ENCODE results near the gene MTMR1.

MTMR1 gene

DNA sequence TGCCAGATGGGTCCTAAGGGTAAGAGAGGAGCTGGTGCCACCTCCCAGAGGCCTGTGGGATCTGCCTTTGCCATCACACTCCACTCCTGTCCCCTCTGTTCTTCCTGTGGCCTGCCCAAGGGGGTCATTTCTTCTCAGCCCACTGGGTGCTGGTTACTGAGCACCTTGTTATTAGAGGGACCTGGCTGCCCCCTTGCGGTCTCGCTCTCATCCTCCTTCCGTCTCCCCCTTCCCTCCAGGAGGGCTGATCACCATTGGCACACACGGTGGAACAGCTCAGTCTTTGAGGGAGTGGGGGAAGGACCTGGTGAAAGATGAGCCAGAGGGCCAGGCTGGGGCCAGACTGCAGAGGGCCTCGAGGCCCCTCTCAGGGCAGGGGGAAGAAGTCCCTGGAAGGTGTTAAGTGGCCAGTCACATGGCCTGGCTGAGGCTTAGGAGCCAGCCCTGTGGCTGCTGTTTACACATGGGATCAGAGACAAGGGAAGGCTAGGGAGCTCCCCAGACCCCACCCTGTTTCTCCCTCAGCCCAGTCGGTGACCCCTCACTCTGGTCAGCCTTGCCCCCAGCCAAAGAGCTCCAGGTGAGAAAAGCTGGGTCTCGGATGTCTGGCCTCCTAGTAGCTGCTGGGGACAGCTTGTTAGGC is 68.1 kb downstream of the MTMR1 start:
- TF ChIP-seq, protein P1, sequence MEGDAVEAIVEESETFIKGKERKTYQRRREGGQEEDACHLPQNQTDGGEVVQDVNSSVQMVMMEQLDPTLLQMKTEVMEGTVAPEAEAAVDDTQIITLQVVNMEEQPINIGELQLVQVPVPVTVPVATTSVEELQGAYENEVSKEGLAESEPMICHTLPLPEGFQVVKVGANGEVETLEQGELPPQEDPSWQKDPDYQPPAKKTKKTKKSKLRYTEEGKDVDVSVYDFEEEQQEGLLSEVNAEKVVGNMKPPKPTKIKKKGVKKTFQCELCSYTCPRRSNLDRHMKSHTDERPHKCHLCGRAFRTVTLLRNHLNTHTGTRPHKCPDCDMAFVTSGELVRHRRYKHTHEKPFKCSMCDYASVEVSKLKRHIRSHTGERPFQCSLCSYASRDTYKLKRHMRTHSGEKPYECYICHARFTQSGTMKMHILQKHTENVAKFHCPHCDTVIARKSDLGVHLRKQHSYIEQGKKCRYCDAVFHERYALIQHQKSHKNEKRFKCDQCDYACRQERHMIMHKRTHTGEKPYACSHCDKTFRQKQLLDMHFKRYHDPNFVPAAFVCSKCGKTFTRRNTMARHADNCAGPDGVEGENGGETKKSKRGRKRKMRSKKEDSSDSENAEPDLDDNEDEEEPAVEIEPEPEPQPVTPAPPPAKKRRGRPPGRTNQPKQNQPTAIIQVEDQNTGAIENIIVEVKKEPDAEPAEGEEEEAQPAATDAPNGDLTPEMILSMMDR (IDR thresholded peaks at IDR 0.05; ENCODE audit: insufficient read depth, low read depth, low read length, missing control alignments): no peak
- H3K4me3 ChIP-seq (ENCODE audit: low read depth, low read length): no peak overlapping the region

DNA sequence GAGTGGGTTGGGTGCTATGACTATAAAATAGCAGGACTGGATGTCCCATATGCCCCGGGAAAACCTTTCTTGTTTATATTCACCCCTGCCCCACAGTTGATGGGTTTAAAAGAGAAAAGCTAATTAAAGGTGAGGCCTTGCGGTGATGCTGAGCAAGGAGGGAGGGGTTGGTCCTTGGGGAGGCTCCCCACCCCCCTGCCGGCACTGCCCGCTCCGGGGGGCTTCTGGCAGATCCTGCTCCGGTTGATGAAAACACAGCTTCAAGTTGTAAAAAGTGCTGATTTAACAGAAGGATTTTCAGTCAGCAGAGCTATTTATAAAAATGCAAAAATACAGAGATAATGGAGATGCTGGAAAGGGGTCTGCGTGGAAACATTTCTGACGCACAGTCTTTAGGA is 68.6 kb downstream of the MTMR1 start:
- DNase-seq (ENCODE audit: low read depth): no peak
- TF ChIP-seq, protein P1 (IDR thresholded peaks at IDR 0.05; ENCODE audit: insufficient read depth, low read depth, low read length, missing control alignments): no peak
- H3K4me3 ChIP-seq (ENCODE audit: low read depth, low read length): no peak overlapping the region

More for the DNA sequence above, 68.1 kb downstream of the MTMR1 start:
- no peak for DNase-seq (ENCODE audit: low read depth)

DNA sequence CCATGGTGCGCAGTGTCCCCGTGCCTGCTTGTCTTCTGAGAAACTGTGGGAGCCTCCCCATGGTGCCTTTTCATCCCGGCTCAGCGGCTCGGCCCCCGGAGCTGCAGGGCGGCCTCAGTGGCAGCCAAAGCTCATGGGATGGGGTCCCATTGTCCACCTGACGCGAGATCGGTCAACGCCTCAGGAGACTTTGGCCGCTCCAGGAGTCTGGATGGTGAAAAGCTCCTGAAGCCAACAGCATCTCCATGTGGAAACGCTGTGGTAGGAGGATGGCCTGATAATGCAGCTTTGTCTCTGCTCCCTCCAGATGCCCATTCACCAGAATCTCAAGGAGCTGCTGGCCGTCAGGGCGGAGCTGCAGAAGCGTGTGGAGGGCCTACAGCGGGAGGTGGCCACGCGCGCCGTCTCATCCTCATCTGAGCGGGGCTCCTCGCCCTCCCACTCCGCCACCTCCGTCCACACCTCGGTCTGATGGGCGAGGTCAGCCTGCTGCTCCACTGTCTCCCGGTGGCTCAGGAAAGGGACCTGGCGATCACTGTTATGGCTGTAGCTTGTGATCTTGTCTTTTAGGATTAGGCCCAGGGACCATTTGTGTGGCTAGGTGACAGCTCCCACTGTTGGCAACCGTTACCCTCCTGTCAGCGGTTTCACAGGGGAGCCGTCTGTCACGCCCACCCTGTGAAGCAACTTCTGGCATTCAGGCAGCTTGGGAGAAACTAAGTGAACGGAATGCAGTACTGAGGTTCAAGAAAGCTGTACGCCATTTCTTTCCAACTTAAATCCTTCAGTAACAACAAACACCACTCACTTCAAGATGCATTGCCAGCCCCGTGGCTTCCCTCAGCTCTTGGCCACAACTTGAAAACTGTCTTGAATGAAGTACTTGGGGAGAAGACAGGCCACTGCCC is 69.3 kb downstream of the MTMR1 start:
- no peak overlapping the region for H3K4me3 ChIP-seq (ENCODE audit: low read depth, low read length)
- TF ChIP-seq, protein P1 (IDR thresholded peaks at IDR 0.05; ENCODE audit: insufficient read depth, low read depth, low read length, missing control alignments): no peak
- DNase-seq (ENCODE audit: low read depth): no peak

DNA sequence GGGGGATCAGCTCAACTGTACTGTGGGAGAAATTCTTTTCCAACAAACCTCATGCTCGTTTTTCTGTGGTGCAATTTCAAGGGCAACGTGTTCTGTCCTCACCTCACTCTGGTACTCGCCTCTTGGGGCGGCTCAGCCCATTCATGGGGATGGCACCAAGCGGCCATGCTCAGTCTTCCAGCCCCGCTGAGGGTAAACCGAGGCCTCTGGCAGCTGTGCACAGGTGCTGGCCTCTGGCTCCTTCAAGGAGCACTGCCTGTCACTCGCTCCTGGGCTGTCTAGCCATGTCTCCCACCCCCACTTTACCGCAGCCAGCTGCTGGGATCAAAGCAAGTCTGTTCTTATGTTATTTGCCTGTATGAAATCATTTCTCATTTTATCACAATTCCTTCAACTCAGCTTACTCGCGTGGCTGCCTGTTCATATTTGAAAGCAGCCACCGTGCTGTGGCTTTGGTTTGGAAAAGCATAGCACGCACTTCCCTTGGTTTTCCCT is 70.2 kb downstream of the MTMR1 start:
- H3K4me3 ChIP-seq (ENCODE audit: low read depth, low read length): no peak overlapping the region
- DNase-seq (ENCODE audit: low read depth): no peak
- TF ChIP-seq, protein P1 (IDR thresholded peaks at IDR 0.05; ENCODE audit: insufficient read depth, low read depth, low read length, missing control alignments): no peak

DNA sequence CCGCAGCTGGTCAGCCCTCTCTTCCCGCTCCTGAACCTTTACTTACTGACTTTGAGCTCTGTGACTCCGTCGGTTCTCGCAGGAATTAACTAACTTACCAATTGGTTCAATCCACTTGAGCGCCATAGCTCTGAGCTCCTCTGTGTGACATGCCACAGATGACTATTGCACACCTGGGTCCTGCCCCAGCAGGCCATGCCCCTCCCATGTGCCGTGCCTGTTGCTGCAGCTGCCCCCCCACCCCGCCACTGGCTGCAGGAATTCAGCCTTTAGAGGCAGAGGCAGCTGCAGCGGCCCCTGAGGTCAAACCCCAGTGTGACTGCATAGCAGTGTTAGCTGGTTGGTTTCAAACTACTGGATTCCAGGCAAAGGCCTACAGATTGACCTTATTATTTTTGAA is 70.6 kb downstream of the MTMR1 start:
- TF ChIP-seq, protein P1 (IDR thresholded peaks at IDR 0.05; ENCODE audit: insufficient read depth, low read depth, low read length, missing control alignments): no peak
- no peak overlapping the region for H3K4me3 ChIP-seq (ENCODE audit: low read depth, low read length)
- DNase-seq (ENCODE audit: low read depth): no peak

DNA sequence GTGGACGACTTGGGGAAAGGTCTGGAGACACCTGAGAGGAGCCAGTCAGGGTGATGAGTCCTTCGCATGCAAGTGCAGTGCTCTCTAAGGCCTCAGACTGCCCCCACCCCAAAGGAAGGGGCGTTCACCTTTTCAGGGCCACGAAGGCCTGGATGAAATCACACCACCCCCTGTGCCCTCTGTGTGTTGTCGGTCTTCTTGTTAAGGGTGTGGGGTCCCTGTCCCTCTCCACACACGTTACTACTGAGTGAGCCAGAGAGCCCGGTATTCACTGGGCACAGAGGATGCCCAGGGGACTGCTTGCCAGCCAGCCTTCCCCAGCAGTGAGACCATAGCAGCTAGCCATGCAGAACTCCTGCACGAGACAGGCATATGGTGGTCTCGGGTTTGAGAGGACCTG is 72.0 kb downstream of the MTMR1 start:
- TF ChIP-seq, protein P1 (IDR thresholded peaks at IDR 0.05; ENCODE audit: insufficient read depth, low read depth, low read length, missing control alignments): no peak
- no peak for DNase-seq (ENCODE audit: low read depth)
- H3K4me3 ChIP-seq (ENCODE audit: low read depth, low read length): no peak overlapping the region

All from GM12865 (cell line).